Transverse colon (tissue), 4 donors: ENCODE results near the gene TANGO6. TPM values are rescaled to one million over a fixed set of nuclear protein-coding genes. Genes with fewer than 3 reads are reported as not detected.

Experiments used
- DNase-seq: peaks from one replicate; pipeline ENCODE4 v3.0.0-alpha.2; 2019
- H3K27ac ChIP-seq, 4 donors: fragments of 200-600 bp; sonication (generic); 2 replicates each; pipeline ENCODE4 v1.5.1; 2016 to 2018; ENCODE audit warnings: inconsistent platforms in 4 of 4
- H3K27me3 ChIP-seq: fragments of 200-600 bp; sonication (generic); 2 replicates; pipeline ENCODE4 v1.5.1; 2017; ENCODE audit warnings: inconsistent platforms
- H3K36me3 ChIP-seq, 4 donors: fragments of 200-600 bp; sonication (generic); 2 replicates each; pipeline ENCODE4 v1.5.1; 2017 to 2019; ENCODE audit warnings: inconsistent platforms in 4 of 4
- H3K4me1 ChIP-seq, 4 donors: fragments of 200-600 bp; sonication (generic); 2 replicates each; pipeline ENCODE4 v1.5.1; 2017 to 2020; ENCODE audit warnings: inconsistent platforms in 4 of 4
- H3K4me3 ChIP-seq, 4 donors: fragments of 200-600 bp; sonication (generic); 1 replicate in 1 of 4; 2 replicates in 3 of 4; pipeline versions ENCODE4 v1.5.1 to v1.6.1; 2017 to 2019; ENCODE audit warnings: inconsistent platforms in 4 of 4
- H3K9me3 ChIP-seq, 2 donors: fragments of 200-600 bp; sonication (generic); 2 replicates each; pipeline ENCODE4 v1.5.1; 2017 to 2019; ENCODE audit warnings: inconsistent platforms in 2 of 2
- CTCF ChIP-seq, 5 experiments: fragments of 200-600 bp in 3 of 5; fragments of 450-650 bp in 2 of 5; sonication (generic) in 3 of 5; IDR thresholded peaks; 1 replicate in 2 of 5; 2 replicates in 3 of 5; pipeline ENCODE4 v1.5.1; 2016 to 2017; ENCODE audit warnings: antibody characterized with exemption in 5 of 5, inconsistent platforms in 3 of 5, mild to moderate bottlenecking in 2 of 5, moderate library complexity in 1 of 5
- EP300 ChIP-seq: sonication (generic); formaldehyde crosslinking; IDR thresholded peaks from one replicate; pipeline ENCODE4 v1.6.1; 2017; ENCODE audit warnings: antibody characterized with exemption, low read depth
- POLR2A ChIP-seq: fragments of 450-650 bp; IDR thresholded peaks from one replicate; pipeline ENCODE4 v1.6.1; 2016; ENCODE audit warnings: antibody characterized with exemption, mild to moderate bottlenecking, moderate library complexity
- POLR2AphosphoS5 ChIP-seq, 3 donors: sonication (generic); formaldehyde crosslinking; IDR thresholded peaks; one replicate each; pipeline ENCODE4 v1.6.1; 2016; ENCODE audit warnings: antibody characterized with exemption in 3 of 3
- WGBS, 2 donors: methylation state at CpG; one replicate each; pipeline ENCODE4 v1.1.5; 2018; ENCODE audit warnings: low coverage in 1 of 2; 5-methylcytosine and 5-hydroxymethylcytosine counted together
- in situ Hi-C, 4 donors: fragments of 200-750 bp; cut with MboI; loops; one replicate each; pipeline versions ENCODE4 v1.15.0 to v1.15.1; 2017; ENCODE audit warnings: low sequenced_read_pairs in 3 of 4, low pct_ligation_motif_present in 1 of 4, low pct_unique_long_range_greater_than_20kb in 1 of 4
- intact Hi-C: fragments of 100-400 bp; cut with DNase I; formaldehyde crosslinking; loops from one replicate; pipeline ENCODE4 v1.15.1; 2023; ENCODE audit warnings: low total_unique reads
- total RNA-seq, 4 donors: library from RNA; depleted of rRNA; stranded (reverse); fragments of >200 nt; gene quantifications; one replicate each; pipeline ENCODE4 v1.1.0, GENCODE V29; 2016

TANGO6 gene
- total RNA-seq, 4 donors from 2014 or later, result 10.6 to 55.4 (median 22.8) TPM

GRCh38 chr16:68884861-68885720 is 41.8 kb downstream of the TANGO6 start:
- Histone ChIP-seq H3K4me3 (no peak overlapping the region), H3K36me3 (peaks cover 0 to 20% (median 0%) of the 10 kb centered on the region in 4 donors), H3K27ac (no peak overlapping the region), H3K4me1 (no peaks in the 10 kb centered on the region), H3K9me3 (no peaks in the 10 kb centered on the region), H3K27me3 (no peaks in the 10 kb centered on the region)
- in situ Hi-C loops, result loop anchor here in 1 of 4 donors (25.0 kb wide), 1 partner anchor 402 kb away; no protein-coding TSS in a partner anchor
- TF ChIP-seq POLR2AphosphoS5 (IDR thresholded peaks at IDR 0.05) (no peak), EP300 (no peak), CTCF (IDR thresholded peaks at IDR 0.05) (no peak)
- intact Hi-C loops, result no loop called here
- DNase-seq, result no peak
- 74 to 76% methylated on average over 5 to 7 of the region's 7 CpGs for WGBS, 2 donors

- Histone ChIP-seq H3K9me3 (no peaks in the 10 kb centered on the region), H3K4me3 (no peak overlapping the region), H3K36me3 (peaks cover 0 to under 1% (median 0%) of the 10 kb centered on the region in 4 donors), H3K27me3 (no peaks in the 10 kb centered on the region), H3K27ac (no peak overlapping the region), H3K4me1 (no peaks in the 10 kb centered on the region)
- WGBS, 2 donors, result 89% methylated on average over 1 of the region's 1 CpG; no CpG with 5 or more reads in 1 of the 2 donors
- in situ Hi-C loops (loop anchor here in 1 of 4 donors (25.0 kb wide), 1 partner anchor 400 kb away; no protein-coding TSS in a partner anchor), intact Hi-C loops (no loop called here)
- no peak for TF ChIP-seq POLR2AphosphoS5 (IDR thresholded peaks at IDR 0.05)
- no peak for TF ChIP-seq CTCF (IDR thresholded peaks at IDR 0.05)
- TF ChIP-seq EP300, result no peak
- no peak for TF ChIP-seq POLR2A
- DNase-seq, result no peak
These were observed 43.8 kb downstream of the TANGO6 start for GRCh38 chr16:68887107-68887506.

GRCh38 chr16:68889508-68890150 is 46.3 kb downstream of the TANGO6 start:
- no peak for DNase-seq
- H3K9me3 ChIP-seq, result no peaks in the 10 kb centered on the region
- no peaks in the 10 kb centered on the region for H3K27me3 ChIP-seq
- intact Hi-C loops, result no loop called here
- WGBS, 2 donors, result 90 to 93% methylated on average over 2 to 3 of the region's 3 CpGs
- H3K36me3 ChIP-seq, result no peaks in the 10 kb centered on the region
- H3K27ac ChIP-seq, result no peak overlapping the region
- no peak overlapping the region for H3K4me3 ChIP-seq
- TF ChIP-seq CTCF (IDR thresholded peaks at IDR 0.05) (no peak), POLR2AphosphoS5 (IDR thresholded peaks at IDR 0.05) (no peak), EP300 (no peak), POLR2A (no peak)
- peaks cover 0 to 4% (median 2%) of the 10 kb centered on the region in 4 donors for H3K4me1 ChIP-seq
- in situ Hi-C loops, result loop anchor here in 2 of 4 donors (10.0 to 25.0 kb wide), 2 partner anchors 235 to 398 kb away; no protein-coding TSS in a partner anchor

GRCh38 chr16:68892214-68892613 is 48.9 kb downstream of the TANGO6 start:
- Histone ChIP-seq H3K27me3 (no peaks in the 10 kb centered on the region), H3K4me3 (no peak overlapping the region), H3K4me1 (peaks cover 0 to 4% (median 2%) of the 10 kb centered on the region in 4 donors), H3K36me3 (no peaks in the 10 kb centered on the region), H3K9me3 (no peaks in the 10 kb centered on the region), H3K27ac (no peak overlapping the region)
- no peak for DNase-seq
- in situ Hi-C loops, result loop anchor here in 2 of 4 donors (10.0 to 25.0 kb wide), 2 partner anchors 233 to 395 kb away; no protein-coding TSS in a partner anchor
- intact Hi-C loops, result no loop called here
- WGBS, 2 donors, result 89% methylated on average over 3 to 8 of the region's 8 CpGs
- no peak for TF ChIP-seq EP300
- no peak for TF ChIP-seq POLR2AphosphoS5 (IDR thresholded peaks at IDR 0.05)
- no peak for TF ChIP-seq POLR2A
- no peak for TF ChIP-seq CTCF (IDR thresholded peaks at IDR 0.05)
